Measurements from ENCODE around the gene HBEGF. TPM values are rescaled to one million over a fixed set of nuclear protein-coding genes. Genes with fewer than 3 reads are reported as not detected.

HBEGF gene
- total RNA-seq, 4 donors from 2014 or later = 8.1 to 48.4 (median 22.2) TPM

GRCh38 chr5:140329739-140330481 is 16.5 kb downstream of the HBEGF start:
- no peak for TF ChIP-seq CTCF (IDR thresholded peaks at IDR 0.05; ENCODE audit: low read depth)

- no peak for TF ChIP-seq CTCF (IDR thresholded peaks at IDR 0.05; ENCODE audit: low read depth)
Observed at GRCh38 chr5:140328036-140328764, 18.2 kb downstream of the HBEGF start.

GRCh38 chr5:140327589-140327988 is 18.8 kb downstream of the HBEGF start:
- TF ChIP-seq CTCF (IDR thresholded peaks at IDR 0.05; ENCODE audit: low read depth) = no peak

- no peak for TF ChIP-seq CTCF (IDR thresholded peaks at IDR 0.05; ENCODE audit: low read depth)
Observed at GRCh38 chr5:140325486-140325885, 20.9 kb downstream of the HBEGF start.

- TF ChIP-seq CTCF (IDR thresholded peaks at IDR 0.05; ENCODE audit: low read depth) = no peak
Observed at GRCh38 chr5:140324617-140325241, 21.7 kb downstream of the HBEGF start.

GRCh38 chr5:140324041-140324600 is 22.3 kb downstream of the HBEGF start:
- no peak for TF ChIP-seq CTCF (IDR thresholded peaks at IDR 0.05; ENCODE audit: low read depth)

Data from subcutaneous adipose tissue (tissue), 4 donors.